ENCODE measurements around the gene IQCF5.

DNA sequence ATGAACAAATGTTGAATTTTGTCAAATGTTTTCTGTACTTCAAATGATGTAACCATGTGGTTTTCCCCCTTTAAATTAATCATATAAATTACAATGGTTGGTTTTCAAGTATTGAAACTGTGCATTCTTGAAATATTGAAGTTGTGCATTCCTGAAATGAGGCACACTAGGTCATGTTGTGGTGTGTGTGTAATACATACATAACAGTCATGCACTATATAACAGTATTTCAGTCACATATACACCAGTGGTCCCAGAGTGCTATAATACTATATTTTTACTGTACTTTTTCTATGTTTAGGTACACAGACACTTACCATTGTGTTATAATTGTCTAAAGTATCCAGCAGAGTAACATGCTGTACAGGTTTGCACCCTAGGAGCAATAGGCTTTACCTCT, 11.0 kb upstream of the IQCF5 start:
- TF ChIP-seq, protein P1, sequence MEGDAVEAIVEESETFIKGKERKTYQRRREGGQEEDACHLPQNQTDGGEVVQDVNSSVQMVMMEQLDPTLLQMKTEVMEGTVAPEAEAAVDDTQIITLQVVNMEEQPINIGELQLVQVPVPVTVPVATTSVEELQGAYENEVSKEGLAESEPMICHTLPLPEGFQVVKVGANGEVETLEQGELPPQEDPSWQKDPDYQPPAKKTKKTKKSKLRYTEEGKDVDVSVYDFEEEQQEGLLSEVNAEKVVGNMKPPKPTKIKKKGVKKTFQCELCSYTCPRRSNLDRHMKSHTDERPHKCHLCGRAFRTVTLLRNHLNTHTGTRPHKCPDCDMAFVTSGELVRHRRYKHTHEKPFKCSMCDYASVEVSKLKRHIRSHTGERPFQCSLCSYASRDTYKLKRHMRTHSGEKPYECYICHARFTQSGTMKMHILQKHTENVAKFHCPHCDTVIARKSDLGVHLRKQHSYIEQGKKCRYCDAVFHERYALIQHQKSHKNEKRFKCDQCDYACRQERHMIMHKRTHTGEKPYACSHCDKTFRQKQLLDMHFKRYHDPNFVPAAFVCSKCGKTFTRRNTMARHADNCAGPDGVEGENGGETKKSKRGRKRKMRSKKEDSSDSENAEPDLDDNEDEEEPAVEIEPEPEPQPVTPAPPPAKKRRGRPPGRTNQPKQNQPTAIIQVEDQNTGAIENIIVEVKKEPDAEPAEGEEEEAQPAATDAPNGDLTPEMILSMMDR (IDR thresholded peaks at IDR 0.05): no peak
- no peak for TF ChIP-seq POLR2A (IDR thresholded peaks at IDR 0.05)
- TF ChIP-seq POLR2AphosphoS5 (IDR thresholded peaks at IDR 0.05): no peak

All from transverse colon (tissue), 4 donors.